ENCODE measurements around the gene PGM2L1.

Gene PGM2L1

GRCh38 chr11:74373382-74373781 lies 24.9 kb downstream of the PGM2L1 start:
- TF ChIP-seq CTCF (IDR thresholded peaks at IDR 0.05) = no peak

- TF ChIP-seq CTCF (IDR thresholded peaks at IDR 0.05) = no peak
These were observed 26.8 kb downstream of the PGM2L1 start for GRCh38 chr11:74371269-74372052.

DNA sequence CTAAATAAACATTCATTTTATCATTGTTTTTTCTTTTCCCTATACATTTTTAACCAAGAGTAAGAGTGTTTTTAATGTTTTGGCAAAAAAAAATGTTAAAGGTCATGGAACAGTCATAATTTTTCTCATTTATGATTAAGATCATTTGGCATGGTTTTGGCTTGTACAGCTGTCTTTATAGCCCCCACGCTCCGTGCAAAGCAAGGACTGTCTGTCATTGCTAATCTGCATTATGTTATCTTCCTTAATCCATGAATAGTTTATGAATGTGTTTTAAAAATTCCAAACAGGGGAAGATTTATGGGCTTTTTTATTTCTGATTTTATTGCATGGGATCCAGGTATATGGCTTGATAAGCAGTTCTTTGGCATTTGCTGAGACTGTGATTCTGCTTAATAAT lies 28.1 kb downstream of the PGM2L1 start:
- TF ChIP-seq CTCF (IDR thresholded peaks at IDR 0.05) = no peak

DNA sequence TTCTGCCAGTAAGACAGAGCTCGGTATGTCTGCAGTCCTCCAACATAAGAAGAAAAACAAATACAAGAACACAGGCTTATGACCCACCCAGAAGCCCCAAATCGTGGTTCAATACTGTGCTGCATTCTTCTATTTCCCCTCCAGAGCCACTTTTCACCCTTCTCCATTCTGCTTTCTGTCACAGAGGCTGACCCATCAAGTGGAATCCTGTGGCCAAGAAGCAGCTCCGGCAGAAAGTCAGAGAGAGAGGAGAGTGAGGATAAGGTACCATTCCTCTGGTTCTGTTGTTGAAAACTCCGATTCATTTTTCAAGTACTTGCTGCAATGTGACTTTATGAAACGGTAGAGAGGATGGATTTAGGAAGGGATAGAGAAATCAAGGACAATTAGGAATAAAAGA lies 30.4 kb downstream of the PGM2L1 start:
- TF ChIP-seq CTCF (IDR thresholded peaks at IDR 0.05) = no peak

GRCh38 chr11:74366576-74366975 lies 31.7 kb downstream of the PGM2L1 start:
- no peak for TF ChIP-seq CTCF (IDR thresholded peaks at IDR 0.05)

DNA sequence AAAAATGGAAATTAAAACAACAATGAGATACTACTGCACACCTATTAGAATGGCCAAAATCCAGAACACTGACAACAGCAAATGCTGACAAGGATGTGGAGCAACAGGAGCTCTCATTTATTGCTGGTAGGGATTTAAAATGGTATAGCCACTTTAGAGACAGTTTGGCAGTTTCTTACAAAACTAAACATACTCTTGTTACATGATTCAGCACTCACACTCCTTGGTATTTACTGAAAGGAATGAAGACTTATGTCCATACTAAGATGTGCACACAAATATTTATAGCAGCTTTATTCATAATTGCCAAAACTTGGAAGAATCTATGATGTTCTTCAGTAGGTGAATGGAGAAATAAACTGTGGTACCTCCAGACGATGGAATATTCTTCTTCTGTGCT lies 40.8 kb downstream of the PGM2L1 start:
- TF ChIP-seq CTCF (IDR thresholded peaks at IDR 0.05) = no peak

DNA sequence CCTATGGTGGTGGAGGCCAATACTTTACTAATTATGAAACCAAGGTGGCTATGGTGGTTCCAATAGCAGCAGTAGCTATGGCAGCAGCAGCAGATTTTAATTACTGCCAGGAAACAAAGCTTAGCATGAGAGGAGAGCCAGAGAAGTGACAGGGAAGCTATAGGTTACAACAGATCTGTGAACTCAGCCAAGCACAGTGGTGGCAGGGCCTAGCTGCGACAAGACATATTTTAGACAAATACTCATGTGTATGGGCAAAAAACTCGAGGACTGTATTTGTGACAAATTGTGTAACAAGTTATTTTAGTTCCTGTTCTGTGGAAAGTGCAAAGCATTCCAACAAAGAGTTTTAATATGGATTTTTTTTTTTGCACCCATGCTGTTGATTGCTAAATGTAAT lies 42.6 kb downstream of the PGM2L1 start:
- TF ChIP-seq CTCF (IDR thresholded peaks at IDR 0.05) = no peak

DNA sequence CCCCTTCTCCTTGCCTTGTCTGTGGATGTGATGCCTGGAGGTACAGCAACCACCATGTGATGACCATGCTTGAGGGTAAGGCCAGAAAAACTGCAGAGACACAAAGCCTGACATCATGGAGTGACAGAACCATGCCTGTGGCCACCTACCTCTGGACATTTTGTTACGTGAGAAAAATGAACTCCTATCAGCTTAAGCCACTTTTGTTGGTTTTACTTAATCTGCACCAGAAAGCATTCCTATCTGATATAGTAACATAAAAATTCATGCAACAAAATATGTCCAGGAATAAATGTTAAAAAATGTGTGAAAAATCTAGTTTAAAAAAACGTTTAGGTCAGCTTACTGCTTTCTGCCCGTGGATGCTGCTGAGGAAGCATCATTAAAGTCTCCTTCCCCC lies 44.2 kb downstream of the PGM2L1 start:
- no peak for TF ChIP-seq CTCF (IDR thresholded peaks at IDR 0.05)

All from LNCAP (cell line).